GM21390 (cell line): ENCODE results near the gene LRRC30.
"Not testable (repeated sequence)": the region's sequence is repeated elsewhere in the genome, so short reads cannot be mapped to it uniquely, and the experiment has no call there.

Experiments
- ATAC-seq: cut with Tn5 transposase; IDR thresholded peaks from one replicate; pipeline ENCODE4 v1.9.1; 2021; ENCODE audit not compliant: unreplicated experiment

Gene LRRC30

GRCh38 chr18:7230626-7231349, at the start of gene LRRC30:
Gene LRRC30 (plus strand): TSS chr18:7231089. CDS start chr18:7231139, 50 bp downstream.
- ATAC-seq, result no peak

GRCh38 chr18:7185701-7186100, 45.2 kb upstream of the LRRC30 start:
- no peak for ATAC-seq

- no peak for ATAC-seq
These were observed 40.2 kb upstream of the LRRC30 start for GRCh38 chr18:7190547-7191156.

DNA sequence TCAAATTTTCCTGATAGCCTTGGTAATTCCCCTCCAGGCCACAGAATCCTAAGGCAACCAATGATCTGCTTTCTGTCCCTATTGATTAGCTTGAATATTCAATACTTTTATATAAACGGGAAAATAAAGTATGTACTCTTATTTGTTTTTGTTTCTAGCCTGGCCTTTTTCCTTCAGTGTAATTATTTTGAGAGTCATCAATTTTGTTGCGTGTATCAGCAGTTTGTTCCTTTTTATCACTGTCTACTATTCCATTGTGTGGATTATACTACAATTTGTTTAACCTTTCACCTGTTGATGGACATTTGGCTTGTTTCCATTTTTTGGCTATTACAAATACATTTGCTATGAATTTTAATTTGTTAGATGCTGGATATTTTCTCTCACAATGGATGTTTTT, 39.2 kb upstream of the LRRC30 start:
- ATAC-seq, result no peak

DNA sequence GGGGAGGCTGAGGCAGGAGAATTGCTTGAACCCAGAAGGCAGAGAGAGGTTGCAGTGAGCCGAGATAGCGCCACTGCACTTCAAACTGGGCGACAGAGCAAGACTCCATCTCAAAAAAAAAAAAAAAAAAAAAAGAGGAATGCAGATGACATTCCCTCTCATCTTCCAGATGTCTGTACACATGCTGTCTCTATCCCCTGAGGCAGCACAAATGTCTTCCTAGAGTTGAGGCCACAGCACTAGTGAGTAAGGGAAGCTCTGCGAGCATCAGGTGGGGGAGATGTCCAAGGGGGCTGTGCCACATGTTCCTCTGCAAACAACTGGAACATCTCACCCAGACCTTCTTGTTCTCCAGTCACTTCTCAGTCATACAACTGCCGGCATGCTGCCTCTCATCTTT, 35.6 kb upstream of the LRRC30 start:
- no peak for ATAC-seq

DNA sequence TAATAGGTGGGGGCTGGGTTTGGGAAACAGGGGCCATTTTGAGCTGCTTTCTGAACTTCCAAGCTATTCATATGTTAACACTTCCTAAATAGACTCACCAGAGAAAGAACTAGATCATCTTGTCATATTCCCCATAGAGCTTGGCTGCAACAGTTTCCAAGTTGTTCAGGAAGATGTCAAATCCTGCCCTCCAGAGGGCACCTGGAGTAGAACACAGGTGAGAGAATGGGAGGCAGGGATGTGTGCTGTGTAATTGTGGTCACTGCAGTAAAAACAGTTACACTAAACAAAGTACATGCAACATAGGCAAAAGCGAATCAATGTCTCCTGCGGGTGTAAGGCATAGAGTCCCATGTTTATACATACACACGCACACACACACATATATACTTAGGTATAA, 34.5 kb upstream of the LRRC30 start:
- ATAC-seq, result no peak

DNA sequence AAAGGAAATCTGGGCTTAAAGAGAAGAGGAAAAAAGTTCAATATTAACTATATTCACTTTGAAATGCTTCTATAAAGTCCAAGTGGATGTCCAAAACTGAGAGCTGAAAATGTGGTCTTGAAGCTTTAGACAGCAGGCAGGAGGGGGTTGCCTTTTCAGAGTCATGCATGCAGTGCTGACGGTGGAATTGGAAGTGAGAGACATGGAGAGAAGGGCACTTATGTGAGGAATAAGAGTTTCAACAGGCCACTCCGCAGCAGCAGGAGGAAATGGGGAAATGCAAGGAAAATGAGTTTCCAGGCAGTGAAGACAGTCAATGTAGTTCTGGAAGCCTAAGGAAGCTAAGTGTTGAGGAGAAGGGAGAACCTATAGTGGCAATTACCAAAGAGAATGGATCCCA, 33.0 kb upstream of the LRRC30 start:
- no peak for ATAC-seq

GRCh38 chr18:7198326-7198725, 32.6 kb upstream of the LRRC30 start:
- no peak for ATAC-seq

- no peak for ATAC-seq
These were observed 29.8 kb upstream of the LRRC30 start for GRCh38 chr18:7201096-7201495.

- no peak for ATAC-seq
These were observed 28.7 kb upstream of the LRRC30 start for GRCh38 chr18:7202169-7202568.

- not testable (repeated sequence) for ATAC-seq
These were observed 27.3 kb upstream of the LRRC30 start for GRCh38 chr18:7203601-7204000.

GRCh38 chr18:7205346-7205745, 25.5 kb upstream of the LRRC30 start:
- ATAC-seq, result no peak

DNA sequence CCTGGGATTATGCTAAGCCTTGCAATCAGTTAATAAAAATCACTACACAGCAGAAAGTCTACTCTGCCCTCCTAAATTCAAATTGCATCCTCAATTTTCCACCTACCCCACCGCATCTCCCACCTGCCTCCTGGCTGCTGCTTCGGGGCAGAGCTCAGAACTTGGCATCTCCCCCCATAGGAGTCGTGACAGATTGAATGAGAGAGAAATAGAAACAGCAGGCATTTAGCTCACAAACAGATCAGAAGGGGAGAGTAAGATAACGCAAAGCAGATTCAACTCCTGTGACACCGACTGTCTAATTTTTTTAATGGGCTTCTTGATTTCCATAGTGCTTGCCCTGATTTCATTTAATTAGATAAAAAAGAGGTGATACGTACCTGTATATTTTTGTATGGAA, 24.7 kb upstream of the LRRC30 start:
- ATAC-seq, result no peak

- ATAC-seq, result no peak
These were observed 23.4 kb upstream of the LRRC30 start for GRCh38 chr18:7207366-7207915.

GRCh38 chr18:7221424-7222155, 9.3 kb upstream of the LRRC30 start:
- ATAC-seq, result no peak

- no peak for ATAC-seq
These were observed 6.7 kb upstream of the LRRC30 start for GRCh38 chr18:7224198-7224597.

- no peak for ATAC-seq
These were observed 1.3 kb downstream of the LRRC30 start for GRCh38 chr18:7232218-7232617.

- ATAC-seq, result no peak
These were observed 2.4 kb downstream of the LRRC30 start for GRCh38 chr18:7233134-7233810.

GRCh38 chr18:7234091-7234490, 3.2 kb downstream of the LRRC30 start:
- no peak for ATAC-seq

DNA sequence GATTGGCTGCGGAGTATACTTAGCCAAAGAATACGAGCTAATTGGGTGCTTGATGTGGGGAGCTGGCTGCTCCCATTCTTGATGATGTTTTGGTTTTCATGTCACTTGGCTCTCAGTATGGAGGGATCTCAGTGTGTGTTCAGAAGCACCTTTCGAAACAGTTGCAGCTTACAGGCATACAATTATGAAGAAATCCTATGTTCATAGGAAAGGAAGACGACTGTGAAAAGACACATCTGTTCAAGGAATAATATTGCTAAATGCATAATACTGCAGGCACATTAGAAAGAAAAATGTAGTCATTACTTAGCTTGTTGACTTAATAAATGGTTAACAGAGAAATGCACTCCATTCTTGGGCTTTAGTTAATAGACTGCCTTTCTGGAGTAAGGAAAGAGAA, 4.1 kb downstream of the LRRC30 start:
- no peak for ATAC-seq

DNA sequence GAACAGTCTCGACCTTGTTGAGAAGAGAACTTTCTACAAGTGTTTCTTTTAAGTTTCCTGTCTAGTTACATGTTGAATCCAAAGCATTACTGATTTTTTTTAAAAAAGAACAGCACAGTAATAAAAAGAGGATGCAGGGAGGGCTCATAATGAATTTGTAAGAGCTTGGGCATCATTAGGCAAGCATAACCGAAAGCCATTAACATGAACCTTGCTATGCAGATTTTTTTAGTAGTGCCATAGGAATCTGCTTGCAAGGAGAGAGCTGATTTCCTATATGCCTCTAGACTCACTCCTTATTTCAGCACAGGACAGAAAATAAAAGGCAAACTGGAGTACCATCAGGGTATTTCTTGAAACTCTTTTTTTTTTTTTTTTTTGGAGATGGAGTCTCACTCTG, 5.2 kb downstream of the LRRC30 start:
- ATAC-seq, result no peak
